ENCODE results near the gene ABCB1.

The ABCB1 gene

DNA sequence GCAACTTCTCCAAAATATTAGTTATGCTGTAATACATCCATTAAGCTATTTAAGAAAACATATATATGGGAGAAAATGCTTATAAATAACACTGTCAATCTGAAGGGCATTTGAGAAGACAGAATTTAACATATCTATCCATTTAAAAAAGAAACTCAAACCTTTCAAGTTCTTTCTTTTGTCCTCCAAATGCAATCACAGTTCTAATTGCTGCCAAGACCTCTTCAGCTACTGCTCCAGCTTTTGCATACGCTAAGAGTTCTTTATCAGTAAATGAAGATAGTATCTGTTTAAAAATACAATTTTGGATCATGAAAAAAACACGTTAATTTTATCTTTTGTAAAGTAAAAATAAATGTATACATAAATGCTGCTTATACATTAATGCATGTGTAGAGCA, 39.6 kb downstream of the ABCB1 start:
- Histone ChIP-seq H3K36me3 (ENCODE audit: control insufficient read depth, insufficient read depth, low read length) (no peaks in the 10 kb centered on the region), H3K27me3 (ENCODE audit: control insufficient read depth, insufficient read depth, low read length, poor library complexity, severe bottlenecking) (no peaks in the 10 kb centered on the region), H3K9me3 (ENCODE audit: control insufficient read depth, low read length) (no peaks in the 10 kb centered on the region), H3K4me1 (ENCODE audit: control insufficient read depth, insufficient read depth, low read length) (no peaks in the 10 kb centered on the region), H3K4me3 (ENCODE audit: insufficient read depth, low read depth, low read length) (no peak overlapping the region), H3K27ac (ENCODE audit: insufficient read depth, low read depth, low read length, poor library complexity, severe bottlenecking) (no peak overlapping the region)
- WGBS, 2 experiments = 20% methylated on average over 1 of the region's 2 CpGs; no CpG with 5 or more reads in 1 of the 2 experiments

DNA sequence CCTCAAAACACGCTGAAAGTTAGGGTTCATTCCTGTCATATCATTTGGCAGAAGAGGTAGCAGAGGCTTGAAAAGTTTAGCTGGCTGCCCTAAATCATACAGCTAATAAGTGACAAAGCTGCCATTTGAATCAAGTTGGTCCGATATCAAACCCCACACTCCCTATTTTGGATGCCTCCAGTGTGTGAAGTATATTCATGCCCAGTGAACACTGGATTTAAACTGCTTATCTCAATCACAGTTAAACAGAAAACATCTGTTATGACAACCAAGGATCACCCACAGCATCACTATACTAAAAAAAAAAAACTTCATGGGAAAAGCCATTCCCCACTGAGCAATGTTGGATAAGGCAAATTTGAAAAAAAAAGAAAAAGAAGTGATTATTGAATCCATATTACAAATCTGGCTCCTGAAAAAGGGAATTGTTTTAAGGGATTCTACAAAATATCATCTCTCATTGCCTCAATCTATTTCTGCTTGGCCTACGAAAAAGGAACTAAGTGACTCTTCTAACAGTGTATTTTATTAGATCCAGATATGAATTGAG, 48.3 kb downstream of the ABCB1 start:
- Histone ChIP-seq H3K27ac (ENCODE audit: insufficient read depth, low read depth, low read length, poor library complexity, severe bottlenecking) (no peak overlapping the region), H3K9me3 (ENCODE audit: control insufficient read depth, low read length) (no peaks in the 10 kb centered on the region), H3K4me1 (ENCODE audit: control insufficient read depth, insufficient read depth, low read length) (no peaks in the 10 kb centered on the region), H3K27me3 (ENCODE audit: control insufficient read depth, insufficient read depth, low read length, poor library complexity, severe bottlenecking) (no peaks in the 10 kb centered on the region), H3K36me3 (ENCODE audit: control insufficient read depth, insufficient read depth, low read length) (no peaks in the 10 kb centered on the region), H3K4me3 (ENCODE audit: insufficient read depth, low read depth, low read length) (no peak overlapping the region)
- WGBS, 2 experiments = 97 to 98% methylated on average over 2 to 3 of the region's 3 CpGs

DNA sequence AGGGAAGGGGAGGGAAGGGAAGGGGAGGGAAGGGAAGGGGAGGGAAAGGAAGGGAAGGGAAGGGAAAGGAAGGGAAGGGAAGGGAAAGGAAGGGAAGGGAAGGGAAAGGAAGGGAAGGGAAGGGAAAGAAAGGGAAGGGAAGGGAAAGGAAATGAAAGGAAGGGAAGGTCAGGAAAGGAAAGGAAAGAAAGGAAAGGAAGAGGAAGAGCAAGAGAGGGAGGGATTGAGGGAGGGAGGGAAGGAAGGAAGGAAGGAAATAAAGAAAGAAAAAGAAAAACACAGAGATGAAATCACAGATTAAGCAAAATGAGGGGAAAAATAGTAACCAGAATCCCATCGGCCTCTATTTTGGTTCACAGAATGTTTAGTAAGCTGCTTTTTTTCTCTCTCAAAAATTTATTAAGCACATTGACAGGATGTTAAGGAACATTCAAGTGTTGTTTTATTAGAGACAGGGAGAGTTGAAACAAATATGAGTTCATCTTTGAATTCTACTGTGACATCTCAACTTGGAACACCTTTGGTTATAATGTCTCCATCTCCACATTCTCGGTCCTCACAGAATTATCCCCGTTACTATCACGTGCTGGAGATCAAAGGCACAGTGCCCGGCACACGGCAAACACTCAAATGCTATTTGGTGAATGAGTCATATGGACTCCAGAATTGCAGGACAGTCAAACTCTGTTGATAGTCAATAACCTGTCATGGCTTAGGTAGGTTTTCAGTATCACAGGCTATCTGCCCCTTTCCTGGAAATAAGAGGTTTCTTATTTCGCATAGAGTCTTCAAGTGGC, 52.4 kb downstream of the ABCB1 start:
- WGBS, 2 experiments = 92 to 95% methylated on average over 7 of the region's 7 CpGs
- no peaks in the 10 kb centered on the region for H3K36me3 ChIP-seq (ENCODE audit: control insufficient read depth, insufficient read depth, low read length)
- H3K4me3 ChIP-seq (ENCODE audit: insufficient read depth, low read depth, low read length) = no peak overlapping the region
- no peaks in the 10 kb centered on the region for H3K27me3 ChIP-seq (ENCODE audit: control insufficient read depth, insufficient read depth, low read length, poor library complexity, severe bottlenecking)
- no peaks in the 10 kb centered on the region for H3K9me3 ChIP-seq (ENCODE audit: control insufficient read depth, low read length)
- no peaks in the 10 kb centered on the region for H3K4me1 ChIP-seq (ENCODE audit: control insufficient read depth, insufficient read depth, low read length)
- H3K27ac ChIP-seq (ENCODE audit: insufficient read depth, low read depth, low read length, poor library complexity, severe bottlenecking) = no peak overlapping the region

DNA sequence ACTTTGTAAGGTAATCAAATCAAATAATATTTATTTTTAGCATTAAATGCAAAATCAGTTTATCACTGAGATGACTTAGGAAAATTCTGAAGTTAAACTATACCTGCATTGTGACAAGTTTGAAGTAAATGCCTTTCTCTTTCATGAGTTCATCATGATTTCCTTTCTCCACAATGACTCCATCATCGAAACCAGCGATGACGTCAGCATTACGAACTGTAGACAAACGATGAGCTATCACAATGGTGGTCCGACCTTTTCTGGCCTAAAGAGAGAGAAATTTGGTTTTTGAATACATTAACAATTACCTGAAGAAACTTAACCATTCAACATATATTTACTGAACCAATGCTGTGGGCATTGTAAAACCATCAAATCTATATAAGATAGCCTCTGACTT, 54.9 kb downstream of the ABCB1 start:
- H3K9me3 ChIP-seq (ENCODE audit: control insufficient read depth, low read length) = no peaks in the 10 kb centered on the region
- H3K27ac ChIP-seq (ENCODE audit: insufficient read depth, low read depth, low read length, poor library complexity, severe bottlenecking) = no peak overlapping the region
- no peaks in the 10 kb centered on the region for H3K27me3 ChIP-seq (ENCODE audit: control insufficient read depth, insufficient read depth, low read length, poor library complexity, severe bottlenecking)
- H3K4me3 ChIP-seq (ENCODE audit: insufficient read depth, low read depth, low read length) = no peak overlapping the region
- H3K36me3 ChIP-seq (ENCODE audit: control insufficient read depth, insufficient read depth, low read length) = no peaks in the 10 kb centered on the region
- 90 to 99% methylated on average over 6 of the region's 6 CpGs for WGBS, 2 experiments
- H3K4me1 ChIP-seq (ENCODE audit: control insufficient read depth, insufficient read depth, low read length) = no peaks in the 10 kb centered on the region

DNA sequence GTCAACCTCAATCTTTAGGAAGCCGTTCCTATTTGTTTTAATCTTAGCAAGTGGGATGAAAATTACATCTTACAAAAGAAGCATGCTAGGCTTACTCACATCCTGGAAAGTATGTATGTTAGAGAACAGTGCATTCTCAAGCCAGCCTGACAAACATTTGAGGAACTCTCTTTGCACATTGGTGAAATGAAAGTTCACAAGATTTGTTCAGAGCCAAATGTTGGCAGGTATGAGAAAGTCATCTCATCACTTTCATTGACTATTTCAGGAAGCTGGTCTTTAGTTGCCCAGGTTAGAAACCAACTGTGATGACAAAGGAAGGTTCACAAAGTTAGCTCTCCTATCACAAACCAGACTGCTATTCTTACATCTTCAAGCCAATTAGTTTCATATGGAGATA, 57.1 kb downstream of the ABCB1 start:
- Histone ChIP-seq H3K9me3 (ENCODE audit: control insufficient read depth, low read length) (no peaks in the 10 kb centered on the region), H3K36me3 (ENCODE audit: control insufficient read depth, insufficient read depth, low read length) (no peaks in the 10 kb centered on the region), H3K4me3 (ENCODE audit: insufficient read depth, low read depth, low read length) (no peak overlapping the region), H3K27ac (ENCODE audit: insufficient read depth, low read depth, low read length, poor library complexity, severe bottlenecking) (no peak overlapping the region), H3K4me1 (ENCODE audit: control insufficient read depth, insufficient read depth, low read length) (no peaks in the 10 kb centered on the region), H3K27me3 (ENCODE audit: control insufficient read depth, insufficient read depth, low read length, poor library complexity, severe bottlenecking) (no peaks in the 10 kb centered on the region)
- WGBS, 2 experiments = 100% methylated on average over 1 of the region's 1 CpG

DNA sequence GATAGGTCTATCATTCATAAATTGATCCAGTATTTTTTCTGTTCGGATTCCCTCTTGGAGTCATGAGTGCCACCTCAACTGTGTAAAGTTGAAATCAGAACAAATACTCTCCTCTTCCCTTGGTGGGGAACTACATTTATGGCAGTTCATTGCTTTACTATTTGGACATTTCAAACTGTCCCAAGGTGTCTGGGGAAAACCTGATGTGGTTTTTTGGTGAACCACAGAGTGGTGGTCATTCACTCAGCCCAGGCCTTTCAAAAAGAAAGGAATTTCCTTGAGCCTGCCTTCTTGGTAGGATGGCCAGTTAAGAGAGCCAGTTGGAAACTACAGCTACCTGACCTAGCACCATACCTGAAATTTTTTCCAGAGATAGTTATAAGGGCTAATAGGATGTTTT, 59.0 kb downstream of the ABCB1 start:
- H3K27me3 ChIP-seq (ENCODE audit: control insufficient read depth, insufficient read depth, low read length, poor library complexity, severe bottlenecking) = no peaks in the 10 kb centered on the region
- no peaks in the 10 kb centered on the region for H3K9me3 ChIP-seq (ENCODE audit: control insufficient read depth, low read length)
- no peaks in the 10 kb centered on the region for H3K4me1 ChIP-seq (ENCODE audit: control insufficient read depth, insufficient read depth, low read length)
- 92 to 95% methylated on average over 1 of the region's 1 CpG for WGBS, 2 experiments
- H3K36me3 ChIP-seq (ENCODE audit: control insufficient read depth, insufficient read depth, low read length) = no peaks in the 10 kb centered on the region
- no peak overlapping the region for H3K27ac ChIP-seq (ENCODE audit: insufficient read depth, low read depth, low read length, poor library complexity, severe bottlenecking)
- no peak overlapping the region for H3K4me3 ChIP-seq (ENCODE audit: insufficient read depth, low read depth, low read length)

DNA sequence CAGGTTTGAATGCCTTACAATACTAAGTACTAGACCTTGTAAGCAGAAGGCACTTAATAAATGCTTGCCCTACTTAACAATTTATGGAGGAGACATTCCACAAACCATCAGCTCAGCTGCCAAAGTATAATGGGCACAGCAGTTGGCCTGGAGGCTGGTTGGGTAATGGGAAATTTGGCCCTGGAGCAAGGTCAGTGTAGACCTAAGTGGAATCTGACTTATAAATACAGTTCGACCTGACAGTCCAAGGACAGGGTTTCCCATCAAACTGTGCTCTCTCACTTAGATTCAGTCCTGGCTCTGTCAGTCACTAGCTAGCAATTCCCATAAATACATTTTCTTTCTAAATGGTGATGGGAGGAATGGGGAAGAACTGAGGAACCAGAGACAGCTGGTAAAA, 62.6 kb downstream of the ABCB1 start:
- no peaks in the 10 kb centered on the region for H3K27me3 ChIP-seq (ENCODE audit: control insufficient read depth, insufficient read depth, low read length, poor library complexity, severe bottlenecking)
- WGBS, 2 experiments = 92 to 96% methylated on average over 1 of the region's 1 CpG
- H3K27ac ChIP-seq (ENCODE audit: insufficient read depth, low read depth, low read length, poor library complexity, severe bottlenecking) = no peak overlapping the region
- no peak overlapping the region for H3K4me3 ChIP-seq (ENCODE audit: insufficient read depth, low read depth, low read length)
- no peaks in the 10 kb centered on the region for H3K9me3 ChIP-seq (ENCODE audit: control insufficient read depth, low read length)
- H3K4me1 ChIP-seq (ENCODE audit: control insufficient read depth, insufficient read depth, low read length) = no peaks in the 10 kb centered on the region
- H3K36me3 ChIP-seq (ENCODE audit: control insufficient read depth, insufficient read depth, low read length) = no peaks in the 10 kb centered on the region

DNA sequence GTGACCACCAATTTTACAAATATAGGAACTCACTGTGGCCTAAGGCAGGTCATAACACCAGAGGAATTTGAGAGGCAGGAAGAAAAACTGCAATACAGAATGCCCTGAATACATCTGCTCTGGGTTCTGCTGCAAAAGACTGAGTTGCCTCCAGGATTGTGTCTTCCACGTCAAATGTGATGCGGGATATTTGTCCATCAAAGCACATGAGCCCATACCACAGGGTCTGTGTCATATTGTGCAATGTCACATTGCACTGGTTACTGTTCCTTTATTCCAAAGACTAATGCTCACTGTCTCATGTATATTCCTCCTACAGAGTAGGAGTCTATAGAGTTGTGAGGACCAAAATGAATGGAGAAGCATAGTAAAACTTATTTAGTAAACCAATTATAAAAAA, 66.6 kb downstream of the ABCB1 start:
- Histone ChIP-seq H3K27me3 (ENCODE audit: control insufficient read depth, insufficient read depth, low read length, poor library complexity, severe bottlenecking) (no peaks in the 10 kb centered on the region), H3K27ac (ENCODE audit: insufficient read depth, low read depth, low read length, poor library complexity, severe bottlenecking) (no peak overlapping the region), H3K4me1 (ENCODE audit: control insufficient read depth, insufficient read depth, low read length) (no peaks in the 10 kb centered on the region), H3K36me3 (ENCODE audit: control insufficient read depth, insufficient read depth, low read length) (no peaks in the 10 kb centered on the region), H3K9me3 (ENCODE audit: control insufficient read depth, low read length) (no peaks in the 10 kb centered on the region), H3K4me3 (ENCODE audit: insufficient read depth, low read depth, low read length) (no peak overlapping the region)
- WGBS, 2 experiments = 94 to 95% methylated on average over 2 of the region's 2 CpGs

DNA sequence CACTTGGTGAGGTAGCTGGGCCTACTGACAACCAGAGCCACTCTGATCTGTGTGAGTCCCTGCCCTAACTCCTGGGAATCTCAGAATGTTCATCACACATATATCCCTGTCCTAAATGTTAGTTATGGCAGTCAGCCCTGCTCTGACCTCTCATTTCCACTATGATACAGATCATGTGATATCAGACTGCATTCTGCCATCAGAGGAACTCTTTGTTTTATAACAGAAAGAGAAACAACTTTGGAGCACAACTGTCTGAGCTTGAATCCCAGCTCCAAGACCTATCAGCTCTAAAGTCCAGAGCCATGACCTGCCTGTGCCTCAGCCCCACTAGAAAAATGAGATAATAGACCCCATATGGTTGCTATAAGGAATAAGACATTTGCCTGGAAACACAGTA, 70.6 kb downstream of the ABCB1 start:
- no peak overlapping the region for H3K4me3 ChIP-seq (ENCODE audit: insufficient read depth, low read depth, low read length)
- H3K27me3 ChIP-seq (ENCODE audit: control insufficient read depth, insufficient read depth, low read length, poor library complexity, severe bottlenecking) = no peaks in the 10 kb centered on the region
- H3K4me1 ChIP-seq (ENCODE audit: control insufficient read depth, insufficient read depth, low read length) = no peaks in the 10 kb centered on the region
- no peaks in the 10 kb centered on the region for H3K36me3 ChIP-seq (ENCODE audit: control insufficient read depth, insufficient read depth, low read length)
- no peak overlapping the region for H3K27ac ChIP-seq (ENCODE audit: insufficient read depth, low read depth, low read length, poor library complexity, severe bottlenecking)
- no peaks in the 10 kb centered on the region for H3K9me3 ChIP-seq (ENCODE audit: control insufficient read depth, low read length)

DNA sequence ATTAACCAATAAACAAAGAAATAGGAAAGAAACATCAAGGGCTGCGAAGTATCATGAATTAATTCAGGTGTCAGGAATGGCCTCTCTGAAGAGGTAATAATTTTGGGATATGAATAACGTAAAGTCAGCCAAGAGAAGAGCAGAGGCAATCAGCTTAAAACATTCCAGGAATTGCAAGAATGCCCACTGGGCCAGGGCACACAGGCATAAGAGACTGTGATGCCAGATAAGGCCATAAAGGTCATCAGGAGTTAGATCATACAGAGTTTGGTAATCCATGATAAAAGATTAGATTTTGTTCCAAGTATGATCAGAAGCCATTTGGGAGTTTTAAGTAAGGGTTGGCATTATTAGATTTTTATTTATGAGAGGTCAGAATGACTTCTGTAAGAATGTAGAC, 72.0 kb downstream of the ABCB1 start:
- Histone ChIP-seq H3K4me1 (ENCODE audit: control insufficient read depth, insufficient read depth, low read length) (no peaks in the 10 kb centered on the region), H3K9me3 (ENCODE audit: control insufficient read depth, low read length) (no peaks in the 10 kb centered on the region), H3K4me3 (ENCODE audit: insufficient read depth, low read depth, low read length) (no peak overlapping the region), H3K36me3 (ENCODE audit: control insufficient read depth, insufficient read depth, low read length) (no peaks in the 10 kb centered on the region), H3K27ac (ENCODE audit: insufficient read depth, low read depth, low read length, poor library complexity, severe bottlenecking) (no peak overlapping the region), H3K27me3 (ENCODE audit: control insufficient read depth, insufficient read depth, low read length, poor library complexity, severe bottlenecking) (no peaks in the 10 kb centered on the region)
- WGBS, 2 experiments = 90 to 99% methylated on average over 2 of the region's 2 CpGs
